Epithelial cell of proximal tubule (primary cell): ENCODE data around the gene TTLL8. TPM values are rescaled to one million over a fixed set of nuclear protein-coding genes. Genes with fewer than 3 reads are reported as not detected.

Source experiments
- DNase-seq: peaks from one replicate; pipeline ENCODE4 v3.0.0-alpha.2; 2011; ENCODE audit warnings: low read depth
- H3K4me3 ChIP-seq: 2 replicates; pipeline ENCODE4 v1.5.1; 2011; ENCODE audit warnings: low read depth, mild to moderate bottlenecking, low read length
- total RNA-seq: library from RNA; depleted of rRNA; stranded (reverse); fragments of >200 nt; gene quantifications from 2 replicates; pipeline ENCODE4 v1.2.3, GENCODE V29; 2015
- TF ChIP-seq, protein P1 (sequence below): conservative IDR thresholded peaks from 2 replicates; pipeline ENCODE4 v1.5.1; 2012; ENCODE audit warnings: low read depth, mild to moderate bottlenecking, low read length

TTLL8 gene
- total RNA-seq, 1 donor from 2014 or later: not detected

DNA sequence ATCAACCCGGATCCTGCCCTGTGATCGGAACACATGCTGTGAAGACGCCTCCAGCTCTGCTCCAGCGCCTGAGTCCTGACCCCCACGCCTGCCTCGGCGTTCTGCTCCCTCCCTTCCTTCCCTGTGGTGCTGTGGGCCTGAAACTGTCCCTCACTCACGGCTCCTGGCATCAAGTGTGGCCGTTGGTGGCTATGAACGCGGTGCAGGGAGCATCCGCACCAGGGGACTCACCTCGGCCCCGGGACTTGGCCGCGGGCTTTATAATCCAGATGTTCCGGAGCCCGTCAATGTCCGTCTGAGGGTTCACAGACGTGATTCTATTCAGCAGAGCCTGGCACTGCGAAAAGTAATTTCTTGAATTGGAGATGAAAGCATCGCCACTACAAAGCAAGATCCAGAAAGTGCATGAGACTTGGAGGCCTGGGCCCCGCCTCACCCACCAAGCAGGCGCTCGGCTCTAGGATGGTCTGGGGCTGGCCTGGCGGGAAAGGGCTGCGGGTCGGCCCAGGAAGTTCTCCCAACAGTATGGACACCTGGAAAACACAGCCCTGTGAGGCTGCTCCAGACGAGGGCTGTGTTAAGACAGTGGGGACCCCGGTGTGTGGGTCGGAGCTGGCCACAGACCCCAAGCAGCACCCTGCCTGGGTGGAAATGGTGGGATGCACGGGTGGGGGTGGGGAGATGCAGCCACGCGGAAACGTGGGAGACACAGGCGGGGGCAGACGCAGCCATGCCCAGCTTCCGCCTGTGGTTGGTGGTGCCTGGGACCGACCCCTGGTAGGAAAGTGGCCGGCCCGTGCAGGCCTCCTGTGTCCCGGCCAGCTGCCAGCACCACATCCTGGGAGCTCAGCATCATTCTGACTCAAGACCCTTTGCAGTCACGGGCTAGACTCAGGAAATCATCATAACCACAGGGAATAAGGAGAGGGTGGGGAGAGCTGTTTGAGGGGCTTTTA lies 23.7 kb downstream of the TTLL8 start:
- no peak overlapping the region for H3K4me3 ChIP-seq
- TF ChIP-seq, protein P1, sequence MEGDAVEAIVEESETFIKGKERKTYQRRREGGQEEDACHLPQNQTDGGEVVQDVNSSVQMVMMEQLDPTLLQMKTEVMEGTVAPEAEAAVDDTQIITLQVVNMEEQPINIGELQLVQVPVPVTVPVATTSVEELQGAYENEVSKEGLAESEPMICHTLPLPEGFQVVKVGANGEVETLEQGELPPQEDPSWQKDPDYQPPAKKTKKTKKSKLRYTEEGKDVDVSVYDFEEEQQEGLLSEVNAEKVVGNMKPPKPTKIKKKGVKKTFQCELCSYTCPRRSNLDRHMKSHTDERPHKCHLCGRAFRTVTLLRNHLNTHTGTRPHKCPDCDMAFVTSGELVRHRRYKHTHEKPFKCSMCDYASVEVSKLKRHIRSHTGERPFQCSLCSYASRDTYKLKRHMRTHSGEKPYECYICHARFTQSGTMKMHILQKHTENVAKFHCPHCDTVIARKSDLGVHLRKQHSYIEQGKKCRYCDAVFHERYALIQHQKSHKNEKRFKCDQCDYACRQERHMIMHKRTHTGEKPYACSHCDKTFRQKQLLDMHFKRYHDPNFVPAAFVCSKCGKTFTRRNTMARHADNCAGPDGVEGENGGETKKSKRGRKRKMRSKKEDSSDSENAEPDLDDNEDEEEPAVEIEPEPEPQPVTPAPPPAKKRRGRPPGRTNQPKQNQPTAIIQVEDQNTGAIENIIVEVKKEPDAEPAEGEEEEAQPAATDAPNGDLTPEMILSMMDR: no peak
- DNase-seq: no peak

DNA sequence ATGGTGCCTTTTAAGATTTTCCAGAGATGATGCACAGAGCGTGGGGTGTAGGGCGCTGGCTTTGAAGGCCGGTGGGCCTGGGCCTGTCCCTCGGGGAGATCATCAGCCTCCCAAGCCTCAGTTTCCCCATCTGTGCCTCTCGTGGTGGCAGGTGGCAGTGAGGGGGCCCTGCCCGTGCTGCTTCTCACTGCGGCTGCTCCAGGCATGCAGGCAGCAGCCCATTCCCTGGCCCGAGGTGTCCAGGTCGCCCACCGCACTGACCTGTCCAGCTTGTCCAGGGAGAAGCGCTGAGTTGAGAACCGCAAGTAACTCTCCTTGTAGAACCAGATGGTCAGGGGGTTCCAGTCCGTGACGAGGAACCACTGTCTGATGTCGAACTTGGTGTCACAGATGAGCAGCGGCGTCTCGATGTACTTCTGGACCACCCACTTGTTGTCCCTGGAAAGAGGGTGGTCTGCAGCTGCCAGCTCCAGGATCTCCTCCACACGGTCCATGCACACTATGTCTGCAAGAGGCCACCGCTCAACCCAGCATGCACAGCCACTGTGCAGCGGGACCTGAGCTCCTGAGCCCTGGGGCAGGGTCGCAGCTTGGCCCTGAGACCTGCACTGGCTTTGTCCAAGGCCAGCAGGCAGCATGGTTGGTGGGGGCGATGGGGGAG lies 25.0 kb downstream of the TTLL8 start:
- no peak for DNase-seq
- no peak overlapping the region for H3K4me3 ChIP-seq
- TF ChIP-seq, protein P1: no peak

DNA sequence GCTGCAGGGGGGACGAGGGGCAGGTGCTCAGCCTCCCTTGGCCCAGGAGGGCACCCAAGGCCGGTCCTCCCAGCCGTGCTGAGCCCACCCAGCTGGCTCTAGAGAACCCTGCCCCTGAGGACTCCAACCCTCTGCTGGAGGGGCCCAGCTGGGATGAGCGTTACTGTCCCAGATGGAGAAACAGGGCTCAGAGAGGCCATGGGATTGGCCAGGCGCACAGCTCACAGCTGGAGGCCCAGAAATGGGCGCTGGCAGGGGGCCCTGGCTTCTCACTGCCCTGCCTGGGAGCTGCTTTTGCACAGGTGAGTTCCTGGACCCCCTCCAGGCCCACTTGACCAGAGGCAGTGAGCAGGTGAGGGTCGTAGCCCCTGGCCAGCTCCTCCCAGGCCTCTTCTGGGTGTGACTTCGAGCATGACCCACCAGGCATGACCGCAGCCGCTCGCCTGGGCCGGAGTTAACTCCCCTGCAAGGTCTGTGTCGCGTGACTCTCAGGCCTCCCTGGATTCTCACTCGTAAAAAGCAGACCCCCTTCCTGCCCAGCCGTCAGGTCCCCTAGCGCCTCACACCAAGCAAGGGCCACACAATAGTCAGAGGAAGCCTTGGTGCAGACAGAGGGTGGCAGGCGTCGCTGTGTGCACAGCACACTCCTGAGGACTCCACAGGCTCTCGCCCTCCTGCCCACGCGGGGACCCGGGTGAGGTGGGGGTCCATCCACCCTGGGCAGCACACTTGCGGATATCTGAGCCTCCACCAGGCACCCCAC lies 25.8 kb downstream of the TTLL8 start:
- H3K4me3 ChIP-seq: no peak overlapping the region
- no peak for DNase-seq
- TF ChIP-seq, protein P1: no peak

DNA sequence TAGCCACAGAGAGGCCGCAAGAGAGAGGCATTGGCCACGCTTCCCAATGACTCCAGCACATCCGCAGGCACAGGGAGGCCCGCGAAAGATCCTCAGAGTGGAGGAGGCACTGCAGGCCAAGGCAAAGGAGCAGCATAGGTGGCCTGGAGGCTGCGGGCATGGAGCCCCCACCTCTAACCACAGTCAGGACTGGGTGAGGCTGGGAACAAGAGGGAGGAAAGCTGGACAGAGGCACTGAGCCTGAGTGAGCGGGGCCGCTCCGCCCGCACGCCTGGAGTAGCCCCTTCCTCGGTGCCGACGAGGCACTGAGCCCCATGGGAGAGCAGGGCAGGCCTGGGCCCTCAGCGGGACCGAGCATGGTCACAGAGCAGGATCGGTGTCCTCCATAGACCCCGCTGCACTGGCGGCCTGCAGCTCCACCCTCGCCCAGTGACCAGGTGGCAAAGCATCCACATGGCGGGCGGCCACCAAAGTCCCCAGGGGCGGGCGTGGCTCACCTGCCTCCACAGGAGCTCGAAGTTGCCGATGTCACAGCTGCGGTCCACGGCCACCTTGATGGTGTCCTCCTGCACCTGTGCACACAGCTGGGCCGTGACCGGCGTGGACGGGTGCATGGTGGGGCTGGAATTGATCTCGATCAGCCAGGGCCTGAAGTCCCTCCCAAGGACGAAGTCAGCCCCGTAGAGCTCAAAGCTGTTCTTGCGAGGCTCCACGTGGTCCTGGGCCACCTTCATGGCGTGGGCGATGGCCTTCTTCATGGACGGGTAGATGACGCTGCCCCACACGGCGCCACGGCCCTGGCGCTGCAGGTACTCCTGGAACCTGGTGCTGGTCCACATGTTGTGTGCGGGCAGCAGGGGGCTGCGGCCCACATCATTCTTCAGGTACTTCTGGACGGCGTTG lies 26.7 kb downstream of the TTLL8 start:
- no peak for DNase-seq
- H3K4me3 ChIP-seq: no peak overlapping the region
- TF ChIP-seq, protein P1: no peak

DNA sequence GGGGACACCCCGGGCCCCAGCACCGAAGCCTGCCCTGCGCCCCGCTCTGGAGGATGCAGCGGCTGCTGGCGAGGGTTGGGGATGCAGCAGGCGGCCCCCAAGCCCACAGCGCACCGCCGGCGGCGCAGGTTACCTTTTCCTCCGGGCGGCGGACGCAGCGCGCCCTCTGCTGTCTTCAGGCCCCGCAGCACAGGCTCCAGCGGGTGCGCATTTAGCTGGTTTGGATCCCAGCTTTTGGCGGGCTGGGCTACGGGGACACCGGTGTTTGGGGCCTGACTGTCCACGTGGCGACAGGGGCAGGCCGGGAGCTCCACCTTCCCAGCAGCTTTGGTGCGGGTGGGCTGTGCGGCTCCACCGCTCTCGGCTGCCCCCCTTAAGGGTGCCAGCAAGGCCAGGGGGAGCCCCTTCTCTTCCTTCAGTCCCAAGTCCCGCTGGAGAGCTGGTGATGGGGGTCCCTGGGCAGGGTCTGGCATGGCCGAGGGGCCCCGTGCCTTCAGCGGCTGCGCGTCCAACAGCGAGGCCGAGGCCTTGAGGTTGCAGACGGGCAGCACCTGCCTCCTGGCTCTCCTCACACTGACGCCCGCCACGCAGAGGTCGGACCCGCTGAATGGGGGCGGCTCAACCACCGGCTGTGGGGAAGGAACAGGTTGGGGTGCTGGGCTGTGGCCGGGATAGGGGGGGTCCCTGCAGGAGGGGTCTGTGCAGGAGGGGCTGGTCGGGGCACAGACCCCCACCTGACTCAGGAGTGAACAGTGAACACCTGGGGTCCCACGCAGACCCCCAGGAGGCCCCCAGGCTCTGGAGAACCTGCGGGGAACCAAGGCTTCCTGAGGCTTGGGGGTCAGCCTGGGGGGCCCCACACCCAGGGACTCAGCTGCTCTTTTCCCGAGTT lies 27.6 kb downstream of the TTLL8 start:
- TF ChIP-seq, protein P1: peak; percentile 79
- no peak for DNase-seq
- H3K4me3 ChIP-seq: no peak overlapping the region
